NB4 (cell line): ENCODE results near the gene DPAGT1.

Source experiments
- CTCF ChIP-seq: IDR thresholded peaks from one replicate; pipeline ENCODE4 v1.5.1; 2012; ENCODE audit warnings: low read depth, low read length
- MAX ChIP-seq: IDR thresholded peaks from 2 replicates; pipeline ENCODE4 v1.6.1; 2011; ENCODE audit warnings: low read depth, low read length
- MYC ChIP-seq: IDR thresholded peaks from 2 replicates; pipeline ENCODE4 v1.6.1; 2011; ENCODE audit warnings: low read depth, low read length
- POLR2A ChIP-seq: IDR thresholded peaks from 2 replicates; pipeline ENCODE4 v1.6.1; 2011; ENCODE audit warnings: mild to moderate bottlenecking; ENCODE audit not compliant: insufficient read length; ENCODE audit errors: extremely low read depth

GRCh38 chr11:119055901-119056300 is 45.8 kb downstream of the DPAGT1 start:
- TF ChIP-seq MYC (no peak), CTCF (peak; percentile 18), POLR2A (no peak), MAX (no peak)
